Calu3 (cell line): Measurements from ENCODE around the gene ACOT2. TPM values are rescaled to one million over a fixed set of nuclear protein-coding genes. Genes with fewer than 3 reads are reported as not detected.

Source experiments
- BruUV-seq: library from RNA; stranded (reverse); fragments of 400-500 nt; replicated peaks from 2 replicates; lab custom pipeline; 2021; lab: Mats Ljungman, UMichigan
- CTCF ChIA-PET: fragments of 300-600 bp; sonication (Branson Sonifier 250); formaldehyde crosslinking; loops from one replicate; lab custom pipeline; 2022; ENCODE audit warnings: antibody characterized with exemption; lab: Charles Lee
- DNase-seq: peaks from one replicate; pipeline ENCODE4 v3.0.0; 2022
- H3K27ac Mint-ChIP-seq: one replicate; pipeline ENCODE4 v1.8.0; 2022; ENCODE audit warnings: mixed read lengths; ENCODE audit not compliant: unreplicated experiment
- H3K27me3 Mint-ChIP-seq: one replicate; pipeline ENCODE4 v1.8.0; 2022; ENCODE audit warnings: mixed read lengths; ENCODE audit not compliant: unreplicated experiment
- H3K36me3 Mint-ChIP-seq: one replicate; pipeline ENCODE4 v1.8.0; 2022; ENCODE audit warnings: mild to moderate bottlenecking, moderate library complexity, mixed read lengths; ENCODE audit not compliant: insufficient read depth, unreplicated experiment
- H3K4me1 Mint-ChIP-seq: one replicate; pipeline ENCODE4 v1.8.0; 2022; ENCODE audit warnings: mild to moderate bottlenecking, low read depth, mixed read lengths; ENCODE audit not compliant: unreplicated experiment
- H3K4me3 Mint-ChIP-seq: one replicate; pipeline ENCODE4 v1.8.0; 2022; ENCODE audit warnings: mild to moderate bottlenecking, low read depth, moderate library complexity, mixed read lengths; ENCODE audit not compliant: unreplicated experiment
- H3K9me3 Mint-ChIP-seq: one replicate; pipeline ENCODE4 v1.8.0; 2022; ENCODE audit warnings: low read depth, mixed read lengths; ENCODE audit not compliant: unreplicated experiment
- intact Hi-C: fragments of 100-400 bp; cut with micrococcal nuclease; formaldehyde crosslinking; loops from one replicate; pipeline ENCODE4 v1.10.0; 2022; ENCODE audit not compliant: unreplicated experiment
- total RNA-seq: library from RNA; stranded (reverse); gene quantifications from 2 replicates; pipeline ENCODE4 v1.2.3, GENCODE V29; 2022
- TF ChIP-seq, protein P1 (sequence below): fragments of 200-600 bp; IDR thresholded peaks from one replicate; pipeline ENCODE4 v1.8.0; 2022; ENCODE audit warnings: antibody characterized with exemption; ENCODE audit not compliant: unreplicated experiment

ACOT2 gene
- total RNA-seq, 1 experiment from 2014 or later: 18.5 TPM

DNA sequence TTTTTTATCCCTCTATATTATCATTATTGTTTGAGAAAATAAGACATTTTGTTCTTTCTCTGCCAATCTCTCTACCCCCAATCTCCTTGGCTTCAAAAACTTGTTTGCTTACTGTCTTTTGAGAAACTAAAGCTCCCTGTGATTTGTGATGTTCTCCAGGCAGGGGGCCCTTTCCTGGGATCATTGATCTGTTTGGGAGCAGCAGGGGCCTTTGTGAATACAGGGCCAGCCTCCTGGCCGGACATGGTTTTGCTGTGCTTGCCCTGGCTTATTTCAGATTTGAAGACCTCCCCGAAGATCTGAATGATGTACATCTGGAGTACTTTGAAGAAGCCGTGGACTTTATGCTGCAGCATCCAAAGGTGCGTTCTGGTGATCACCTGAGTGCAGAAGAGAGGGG, 47.8 kb downstream of the ACOT2 start:
- BruUV-seq: no TSS peak
- CTCF ChIA-PET: no interaction called here
- H3K4me1 Mint-ChIP-seq: no peaks in the 10 kb centered on the region
- intact Hi-C loops: no loop called here
- TF ChIP-seq, protein P1, sequence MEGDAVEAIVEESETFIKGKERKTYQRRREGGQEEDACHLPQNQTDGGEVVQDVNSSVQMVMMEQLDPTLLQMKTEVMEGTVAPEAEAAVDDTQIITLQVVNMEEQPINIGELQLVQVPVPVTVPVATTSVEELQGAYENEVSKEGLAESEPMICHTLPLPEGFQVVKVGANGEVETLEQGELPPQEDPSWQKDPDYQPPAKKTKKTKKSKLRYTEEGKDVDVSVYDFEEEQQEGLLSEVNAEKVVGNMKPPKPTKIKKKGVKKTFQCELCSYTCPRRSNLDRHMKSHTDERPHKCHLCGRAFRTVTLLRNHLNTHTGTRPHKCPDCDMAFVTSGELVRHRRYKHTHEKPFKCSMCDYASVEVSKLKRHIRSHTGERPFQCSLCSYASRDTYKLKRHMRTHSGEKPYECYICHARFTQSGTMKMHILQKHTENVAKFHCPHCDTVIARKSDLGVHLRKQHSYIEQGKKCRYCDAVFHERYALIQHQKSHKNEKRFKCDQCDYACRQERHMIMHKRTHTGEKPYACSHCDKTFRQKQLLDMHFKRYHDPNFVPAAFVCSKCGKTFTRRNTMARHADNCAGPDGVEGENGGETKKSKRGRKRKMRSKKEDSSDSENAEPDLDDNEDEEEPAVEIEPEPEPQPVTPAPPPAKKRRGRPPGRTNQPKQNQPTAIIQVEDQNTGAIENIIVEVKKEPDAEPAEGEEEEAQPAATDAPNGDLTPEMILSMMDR: no peak
- no peaks in the 10 kb centered on the region for H3K9me3 Mint-ChIP-seq
- no peak overlapping the region for H3K4me3 Mint-ChIP-seq
- no peaks in the 10 kb centered on the region for H3K27me3 Mint-ChIP-seq
- H3K27ac Mint-ChIP-seq: no peak overlapping the region
- no peak for DNase-seq
- H3K36me3 Mint-ChIP-seq: peaks cover 18% of the 10 kb centered on the region

DNA sequence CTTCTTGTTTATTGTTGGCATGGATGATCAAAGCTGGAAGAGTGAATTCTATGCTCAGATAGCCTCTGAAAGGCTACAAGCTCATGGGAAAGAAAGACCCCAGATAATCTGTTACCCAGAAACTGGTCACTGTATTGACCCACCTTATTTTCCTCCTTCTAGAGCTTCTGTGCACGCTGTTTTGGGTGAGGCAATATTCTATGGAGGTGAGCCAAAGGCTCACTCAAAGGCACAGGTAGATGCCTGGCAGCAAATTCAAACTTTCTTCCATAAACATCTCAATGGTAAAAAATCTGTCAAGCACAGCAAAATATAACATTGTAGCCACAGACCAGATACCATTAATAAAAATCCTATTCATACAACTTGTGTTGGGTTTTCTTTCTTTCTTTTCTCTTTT, 50.5 kb downstream of the ACOT2 start:
- no peaks in the 10 kb centered on the region for H3K9me3 Mint-ChIP-seq
- DNase-seq: no peak
- H3K36me3 Mint-ChIP-seq: no peaks in the 10 kb centered on the region
- no peaks in the 10 kb centered on the region for H3K27me3 Mint-ChIP-seq
- H3K4me1 Mint-ChIP-seq: no peaks in the 10 kb centered on the region
- intact Hi-C loops: no loop called here
- no peak overlapping the region for H3K4me3 Mint-ChIP-seq
- CTCF ChIA-PET: interaction anchor here (0.7 kb wide), 1 partner anchor 41 kb away, joined by 3 read pairs; no protein-coding TSS in a partner anchor
- TF ChIP-seq, protein P1: no peak
- H3K27ac Mint-ChIP-seq: no peak overlapping the region
- no TSS peak for BruUV-seq

DNA sequence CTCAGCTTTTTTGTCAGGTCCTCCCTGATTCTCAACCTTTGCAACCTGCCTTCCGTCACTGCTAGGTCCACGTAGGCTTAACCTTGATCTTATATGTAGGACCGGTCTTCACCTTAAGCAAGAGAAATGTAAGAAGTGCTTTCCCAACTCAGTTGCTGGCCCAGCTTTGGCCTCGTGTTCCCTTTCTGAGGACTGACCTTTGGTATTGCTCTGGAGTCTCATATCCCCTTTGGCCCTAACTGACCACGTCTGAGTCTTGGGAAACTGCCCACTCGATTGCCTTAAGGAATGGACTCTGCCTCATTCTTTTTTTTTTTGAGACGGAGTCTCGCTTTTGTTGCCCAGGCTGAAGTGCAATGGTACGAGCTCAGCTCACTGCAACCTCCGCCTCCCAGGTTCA, 51.3 kb downstream of the ACOT2 start:
- no peaks in the 10 kb centered on the region for H3K27me3 Mint-ChIP-seq
- no peaks in the 10 kb centered on the region for H3K36me3 Mint-ChIP-seq
- H3K9me3 Mint-ChIP-seq: no peaks in the 10 kb centered on the region
- no TSS peak for BruUV-seq
- TF ChIP-seq, protein P1: no peak
- intact Hi-C loops: no loop called here
- no peaks in the 10 kb centered on the region for H3K4me1 Mint-ChIP-seq
- DNase-seq: no peak
- CTCF ChIA-PET: interaction anchor here (0.6 kb wide), 1 partner anchor 1019 kb away, joined by 4 read pairs; no protein-coding TSS in a partner anchor
- no peak overlapping the region for H3K4me3 Mint-ChIP-seq
- no peak overlapping the region for H3K27ac Mint-ChIP-seq

DNA sequence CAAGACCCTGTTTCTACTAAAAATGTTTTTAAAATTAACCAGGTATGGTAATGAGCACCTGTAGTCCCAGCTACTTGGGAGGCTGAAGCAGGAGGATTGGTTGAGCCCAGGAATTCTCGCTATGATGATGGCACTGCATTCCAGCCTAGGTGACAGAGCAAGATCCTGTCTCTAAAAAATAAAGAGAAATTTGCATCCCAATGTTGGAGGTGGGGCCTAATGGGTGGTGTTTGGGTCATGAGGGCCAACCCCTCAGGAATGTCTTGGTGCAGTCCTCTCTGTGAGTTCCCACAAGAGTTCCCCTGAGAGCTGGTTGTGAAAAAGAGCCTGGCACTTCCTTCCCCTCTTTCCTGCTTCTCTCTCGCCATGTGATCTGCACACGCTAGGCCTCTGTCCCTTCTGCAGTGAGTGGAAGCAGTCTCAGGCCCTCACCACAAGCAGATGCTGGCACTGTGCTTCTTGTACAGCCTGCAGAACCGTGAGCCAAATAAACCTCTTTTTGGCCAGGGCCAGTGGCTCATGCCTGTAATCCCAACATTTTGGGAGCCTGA, 54.6 kb downstream of the ACOT2 start:
- Mint-ChIP-seq H3K9me3 (no peaks in the 10 kb centered on the region), H3K4me1 (no peaks in the 10 kb centered on the region), H3K27ac (no peak overlapping the region), H3K36me3 (no peaks in the 10 kb centered on the region), H3K27me3 (no peaks in the 10 kb centered on the region), H3K4me3 (no peak overlapping the region)
- CTCF ChIA-PET: no interaction called here
- TF ChIP-seq, protein P1: no peak
- intact Hi-C loops: no loop called here
- no peak for DNase-seq
- no TSS peak for BruUV-seq

Other genes starting within 250 kb of the ACOT2 start
- 75.2 and 75.3 TPM in 2 replicates for gene NUMB, start 110.7 kb upstream of the ACOT2 start, total RNA-seq
- 16.9 and 19.9 TPM in 2 replicates for gene RIOX1, start 78.3 kb upstream of the ACOT2 start, total RNA-seq
- gene ACOT1, start 32.1 kb upstream of the ACOT2 start, total RNA-seq: 3.6 and 4.5 TPM in 2 replicates
- 0.10 TPM in 1 of 2 replicates, not detected in the other for gene HEATR4, start 10.3 kb upstream of the ACOT2 start, total RNA-seq
- 1.1 and 1.6 TPM in 2 replicates for gene ACOT4, start 22.7 kb downstream of the ACOT2 start, total RNA-seq
- gene ACOT6, start 43.3 kb downstream of the ACOT2 start, total RNA-seq: not detected in 2 replicates
- gene DNAL1, start 75.8 kb downstream of the ACOT2 start, total RNA-seq: 15.2 and 17.0 TPM in 2 replicates
- 37.2 and 37.9 TPM in 2 replicates for gene PNMA1, start 145.2 kb downstream of the ACOT2 start, total RNA-seq